Neural progenitor cell (in vitro differentiated cells): Measurements from ENCODE around the gene NOM1. TPM values are rescaled to one million over a fixed set of nuclear protein-coding genes. Genes with fewer than 3 reads are reported as not detected.

Source experiments
- DNase-seq: peaks from one replicate; pipeline ENCODE4 v3.0.0-alpha.2; 2016; ENCODE audit warnings: low spot score
- H2AFZ ChIP-seq: fragments of 200-600 bp; sonication (generic); replicated peaks from 2 replicates; pipeline ENCODE4 v1.6.1; 2016; ENCODE audit warnings: antibody characterized with exemption
- H3F3A ChIP-seq: fragments of 200-600 bp; sonication (generic); 2 replicates; pipeline ENCODE4 v1.6.1; 2016; ENCODE audit warnings: antibody characterized with exemption, low read depth
- H3K27ac ChIP-seq: fragments of 200-600 bp; sonication (generic); 2 replicates; pipeline ENCODE4 v1.5.1; 2016; ENCODE audit warnings: mild to moderate bottlenecking
- H3K27me3 ChIP-seq: fragments of 200-600 bp; sonication (generic); 2 replicates; pipeline ENCODE4 v1.6.1; 2016; ENCODE audit warnings: mild to moderate bottlenecking, moderate library complexity
- H3K36me3 ChIP-seq: fragments of 200-600 bp; sonication (generic); 2 replicates; pipeline ENCODE4 v1.5.1; 2016
- H3K4me1 ChIP-seq: fragments of 200-600 bp; sonication (generic); 2 replicates; pipeline ENCODE4 v1.6.1; 2016; ENCODE audit warnings: mixed run types
- H3K4me2 ChIP-seq: fragments of 200-600 bp; sonication (generic); 2 replicates; pipeline ENCODE4 v1.6.1; 2016
- H3K4me3 ChIP-seq: fragments of 200-600 bp; sonication (generic); 2 replicates; pipeline ENCODE4 v1.5.1; 2016
- H3K79me2 ChIP-seq: fragments of 200-600 bp; sonication (generic); 2 replicates; pipeline ENCODE4 v1.6.1; 2016; ENCODE audit warnings: low read depth
- H3K9ac ChIP-seq: fragments of 200-600 bp; sonication (generic); 2 replicates; pipeline ENCODE4 v1.6.1; 2016
- H3K9me3 ChIP-seq: fragments of 200-600 bp; sonication (generic); 2 replicates; pipeline ENCODE4 v1.5.1; 2016; ENCODE audit warnings: low read depth
- H4K20me1 ChIP-seq: fragments of 200-600 bp; sonication (generic); 2 replicates; pipeline ENCODE4 v1.6.1; 2016; ENCODE audit warnings: low read depth
- H3K27ac Mint-ChIP-seq: 3 replicates; pipeline ENCODE4 v1.8.0; 2021; ENCODE audit warnings: mixed read lengths
- H3K27me3 Mint-ChIP-seq: 2 replicates; pipeline ENCODE4 v1.8.0; 2022; ENCODE audit warnings: low read depth, mild to moderate bottlenecking, inconsistent platforms, moderate library complexity, mixed read lengths; ENCODE audit not compliant: insufficient read depth
- H3K36me3 Mint-ChIP-seq: 3 replicates; pipeline ENCODE4 v1.8.0; 2021; ENCODE audit warnings: mixed read lengths
- H3K4me1 Mint-ChIP-seq: 3 replicates; pipeline ENCODE4 v1.8.0; 2021; ENCODE audit warnings: mixed read lengths
- H3K4me3 Mint-ChIP-seq: 3 replicates; pipeline ENCODE4 v1.8.0; 2021; ENCODE audit warnings: mild to moderate bottlenecking, moderate library complexity, mixed read lengths
- H3K9me3 Mint-ChIP-seq: 3 replicates; pipeline ENCODE4 v1.8.0; 2020; ENCODE audit warnings: mixed read lengths
- CTCF ChIP-seq: fragments of 200-600 bp; sonication (generic); IDR thresholded peaks from 2 replicates; pipeline ENCODE4 v1.5.1; 2017; ENCODE audit warnings: antibody characterized with exemption, mild to moderate bottlenecking
- EZH2 ChIP-seq: fragments of 200-600 bp; sonication (generic); IDR thresholded peaks from 2 replicates; pipeline ENCODE4 v1.6.1; 2017; ENCODE audit warnings: antibody characterized with exemption, mild to moderate bottlenecking, moderate library complexity
- EZH2phosphoT487 ChIP-seq: fragments of 200-600 bp; sonication (generic); IDR thresholded peaks from 2 replicates; pipeline ENCODE4 v1.6.1; 2017; ENCODE audit warnings: antibody characterized with exemption
- total RNA-seq: library from RNA; depleted of rRNA; stranded (reverse); fragments of >200 nt; gene quantifications from 2 replicates; pipeline ENCODE4 v1.2.3, GENCODE V29; 2015; ENCODE audit warnings: low replicate concordance

Gene NOM1
- total RNA-seq, 1 donor from 2014 or later: 10.9 TPM

- peaks cover 51% of the 10 kb centered on the region for H3F3A ChIP-seq
- H3K9me3 Mint-ChIP-seq: peaks cover 5% of the 10 kb centered on the region
- no peaks in the 10 kb centered on the region for H3K36me3 ChIP-seq
- no peak overlapping the region for H3K27ac ChIP-seq
- H3K4me1 ChIP-seq: peaks cover 33% of the 10 kb centered on the region
- no peak overlapping the region for H3K4me3 Mint-ChIP-seq
- H3K9me3 ChIP-seq: no peaks in the 10 kb centered on the region
- H3K79me2 ChIP-seq: no peaks in the 10 kb centered on the region
- H2AFZ ChIP-seq: no peak overlapping the region
- H3K27me3 ChIP-seq: peaks cover 100% of the 10 kb centered on the region
- peak; percentile 81 for DNase-seq
- TF ChIP-seq EZH2 (peak; percentile 87), CTCF (no peak), EZH2phosphoT487 (peak; percentile 82)
- H3K27ac Mint-ChIP-seq: no peak overlapping the region
- H4K20me1 ChIP-seq: peaks cover 95% of the 10 kb centered on the region
- peaks cover 80% of the 10 kb centered on the region for H3K27me3 Mint-ChIP-seq
- peaks cover 23% of the 10 kb centered on the region for H3K4me1 Mint-ChIP-seq
- no peaks in the 10 kb centered on the region for H3K36me3 Mint-ChIP-seq
- no peak overlapping the region for H3K9ac ChIP-seq
- H3K4me2 ChIP-seq: peak overlapping the region; percentile 65
- H3K4me3 ChIP-seq: peak overlapping the region; percentile 20
Observed at GRCh38 chr7:157002819-157003421, 53.4 kb downstream of the NOM1 start.

DNA sequence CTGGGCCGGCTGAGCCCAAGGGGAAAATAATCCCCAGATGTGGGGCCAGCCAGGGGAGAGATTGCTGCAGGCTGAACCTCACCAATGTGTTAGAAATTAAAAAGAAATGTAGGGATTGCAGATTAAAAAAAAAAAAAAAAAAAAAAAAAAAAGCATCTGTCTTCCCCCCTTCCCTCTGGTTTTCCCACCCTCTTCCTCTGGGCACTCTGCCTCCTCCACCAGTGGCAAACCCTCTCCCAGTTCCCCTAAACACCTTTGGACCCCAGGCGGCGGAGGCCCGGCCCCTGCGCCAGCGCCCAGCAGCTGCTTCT is 53.9 kb downstream of the NOM1 start:
- Mint-ChIP-seq H3K4me1 (peaks cover 24% of the 10 kb centered on the region), H3K27ac (no peak overlapping the region), H3K27me3 (peaks cover 80% of the 10 kb centered on the region), H3K4me3 (peak overlapping the region; percentile 35), H3K36me3 (no peaks in the 10 kb centered on the region), H3K9me3 (peaks cover 5% of the 10 kb centered on the region)
- peaks cover 100% of the 10 kb centered on the region for H3K27me3 ChIP-seq
- H2AFZ ChIP-seq: no peak overlapping the region
- H3K4me2 ChIP-seq: peak overlapping the region; percentile 65
- H3K36me3 ChIP-seq: no peaks in the 10 kb centered on the region
- H3K9ac ChIP-seq: no peak overlapping the region
- no peaks in the 10 kb centered on the region for H3K79me2 ChIP-seq
- peaks cover 35% of the 10 kb centered on the region for H3K4me1 ChIP-seq
- H3K27ac ChIP-seq: no peak overlapping the region
- H3F3A ChIP-seq: peaks cover 53% of the 10 kb centered on the region
- peak overlapping the region; percentile 26 for H3K4me3 ChIP-seq
- TF ChIP-seq EZH2 (no peak), EZH2phosphoT487 (no peak), CTCF (no peak)
- peaks cover 96% of the 10 kb centered on the region for H4K20me1 ChIP-seq
- no peaks in the 10 kb centered on the region for H3K9me3 ChIP-seq
- DNase-seq: no peak

- H3K27ac Mint-ChIP-seq: no peak overlapping the region
- H3K4me2 ChIP-seq: peak overlapping the region; percentile 65
- no peak for TF ChIP-seq CTCF
- TF ChIP-seq EZH2: no peak
- TF ChIP-seq EZH2phosphoT487: no peak
- H3K4me1 ChIP-seq: peaks cover 39% of the 10 kb centered on the region
- peaks cover 26% of the 10 kb centered on the region for H3K4me1 Mint-ChIP-seq
- H3K4me3 Mint-ChIP-seq: peak overlapping the region; percentile 35
- H3K27ac ChIP-seq: no peak overlapping the region
- peaks cover 96% of the 10 kb centered on the region for H4K20me1 ChIP-seq
- no peaks in the 10 kb centered on the region for H3K79me2 ChIP-seq
- H3K36me3 ChIP-seq: no peaks in the 10 kb centered on the region
- peaks cover 80% of the 10 kb centered on the region for H3K27me3 Mint-ChIP-seq
- peaks cover 54% of the 10 kb centered on the region for H3F3A ChIP-seq
- peak; percentile 84 for DNase-seq
- peak overlapping the region; percentile 26 for H3K4me3 ChIP-seq
- H3K9me3 ChIP-seq: no peaks in the 10 kb centered on the region
- H3K27me3 ChIP-seq: peaks cover 100% of the 10 kb centered on the region
- no peak overlapping the region for H3K9ac ChIP-seq
- H3K9me3 Mint-ChIP-seq: peaks cover 5% of the 10 kb centered on the region
- no peaks in the 10 kb centered on the region for H3K36me3 Mint-ChIP-seq
- no peak overlapping the region for H2AFZ ChIP-seq
Observed at GRCh38 chr7:157003756-157004520, 54.4 kb downstream of the NOM1 start.
